ENCODE measurements around the gene ZBTB40. TPM values are rescaled to one million over a fixed set of nuclear protein-coding genes. Genes with fewer than 3 reads are reported as not detected.

ZBTB40 gene
- total RNA-seq, 1 donor from 2014 or later = 15.3 TPM

DNA sequence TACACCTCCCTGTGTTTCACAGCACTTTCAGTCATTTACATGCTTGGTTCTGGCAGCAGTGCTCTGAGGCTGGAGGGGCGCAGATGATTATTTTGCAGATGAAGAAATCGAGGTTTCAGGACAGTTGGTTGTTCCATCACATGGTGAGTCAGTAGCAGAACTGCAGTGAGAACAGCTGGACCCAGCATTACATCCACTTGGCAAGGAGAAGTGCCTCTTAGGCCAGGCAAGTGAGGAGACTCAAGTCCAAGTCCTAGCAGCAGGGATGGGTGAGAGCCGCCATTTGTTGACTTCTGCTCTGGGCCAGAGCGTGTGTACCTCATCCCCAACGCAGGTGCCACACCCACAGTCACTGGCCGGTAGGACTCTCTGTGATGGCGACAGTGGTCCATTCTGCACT, 84.9 kb downstream of the ZBTB40 start:
- no peaks in the 10 kb centered on the region for H3K36me3 ChIP-seq (ENCODE audit: insufficient read depth, low read length)
- no peak overlapping the region for H3K4me3 Mint-ChIP-seq (ENCODE audit: unreplicated experiment)
- peaks cover 5% of the 10 kb centered on the region for H3K4me1 Mint-ChIP-seq (ENCODE audit: low read depth, unreplicated experiment)
- peaks cover 11% of the 10 kb centered on the region for H3K36me3 Mint-ChIP-seq (ENCODE audit: low read depth, unreplicated experiment)
- no peak overlapping the region for H3K27ac Mint-ChIP-seq (ENCODE audit: unreplicated experiment)
- H2AFZ ChIP-seq (ENCODE audit: low read depth, low read length) = no peak overlapping the region
- no peaks in the 10 kb centered on the region for H3K4me1 ChIP-seq (ENCODE audit: insufficient read depth, low read length)
- TF ChIP-seq EZH2 (IDR thresholded peaks at IDR 0.05; ENCODE audit: insufficient read depth, low read length) = no peak
- TF ChIP-seq, protein P1, sequence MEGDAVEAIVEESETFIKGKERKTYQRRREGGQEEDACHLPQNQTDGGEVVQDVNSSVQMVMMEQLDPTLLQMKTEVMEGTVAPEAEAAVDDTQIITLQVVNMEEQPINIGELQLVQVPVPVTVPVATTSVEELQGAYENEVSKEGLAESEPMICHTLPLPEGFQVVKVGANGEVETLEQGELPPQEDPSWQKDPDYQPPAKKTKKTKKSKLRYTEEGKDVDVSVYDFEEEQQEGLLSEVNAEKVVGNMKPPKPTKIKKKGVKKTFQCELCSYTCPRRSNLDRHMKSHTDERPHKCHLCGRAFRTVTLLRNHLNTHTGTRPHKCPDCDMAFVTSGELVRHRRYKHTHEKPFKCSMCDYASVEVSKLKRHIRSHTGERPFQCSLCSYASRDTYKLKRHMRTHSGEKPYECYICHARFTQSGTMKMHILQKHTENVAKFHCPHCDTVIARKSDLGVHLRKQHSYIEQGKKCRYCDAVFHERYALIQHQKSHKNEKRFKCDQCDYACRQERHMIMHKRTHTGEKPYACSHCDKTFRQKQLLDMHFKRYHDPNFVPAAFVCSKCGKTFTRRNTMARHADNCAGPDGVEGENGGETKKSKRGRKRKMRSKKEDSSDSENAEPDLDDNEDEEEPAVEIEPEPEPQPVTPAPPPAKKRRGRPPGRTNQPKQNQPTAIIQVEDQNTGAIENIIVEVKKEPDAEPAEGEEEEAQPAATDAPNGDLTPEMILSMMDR (IDR thresholded peaks at IDR 0.05; ENCODE audit: insufficient read depth, low read depth, low read length) = no peak
- no peaks in the 10 kb centered on the region for H3K9me3 Mint-ChIP-seq (ENCODE audit: unreplicated experiment)
- H4K20me1 ChIP-seq (ENCODE audit: insufficient read depth, low read length) = no peaks in the 10 kb centered on the region
- no peak overlapping the region for H3K4me2 ChIP-seq (ENCODE audit: low read length)
- H3K79me2 ChIP-seq (ENCODE audit: insufficient read depth, low read length) = no peaks in the 10 kb centered on the region
- DNase-seq (ENCODE audit: low read depth) (no peak), FAIRE-seq (no peak)
- H3K9me3 ChIP-seq (ENCODE audit: insufficient read depth, low read depth, low read length) = no peaks in the 10 kb centered on the region
- no peak overlapping the region for H3K4me3 ChIP-seq (ENCODE audit: insufficient read depth, low read depth, low read length)
- no peak overlapping the region for H3K9ac ChIP-seq (ENCODE audit: low read length)
- no peak overlapping the region for H3K27ac ChIP-seq (ENCODE audit: low read depth, low read length)
- no peaks in the 10 kb centered on the region for H3K27me3 ChIP-seq (ENCODE audit: insufficient read depth, low read length)
- H3K27me3 Mint-ChIP-seq (ENCODE audit: low read depth, unreplicated experiment) = peaks cover 21% of the 10 kb centered on the region

DNA sequence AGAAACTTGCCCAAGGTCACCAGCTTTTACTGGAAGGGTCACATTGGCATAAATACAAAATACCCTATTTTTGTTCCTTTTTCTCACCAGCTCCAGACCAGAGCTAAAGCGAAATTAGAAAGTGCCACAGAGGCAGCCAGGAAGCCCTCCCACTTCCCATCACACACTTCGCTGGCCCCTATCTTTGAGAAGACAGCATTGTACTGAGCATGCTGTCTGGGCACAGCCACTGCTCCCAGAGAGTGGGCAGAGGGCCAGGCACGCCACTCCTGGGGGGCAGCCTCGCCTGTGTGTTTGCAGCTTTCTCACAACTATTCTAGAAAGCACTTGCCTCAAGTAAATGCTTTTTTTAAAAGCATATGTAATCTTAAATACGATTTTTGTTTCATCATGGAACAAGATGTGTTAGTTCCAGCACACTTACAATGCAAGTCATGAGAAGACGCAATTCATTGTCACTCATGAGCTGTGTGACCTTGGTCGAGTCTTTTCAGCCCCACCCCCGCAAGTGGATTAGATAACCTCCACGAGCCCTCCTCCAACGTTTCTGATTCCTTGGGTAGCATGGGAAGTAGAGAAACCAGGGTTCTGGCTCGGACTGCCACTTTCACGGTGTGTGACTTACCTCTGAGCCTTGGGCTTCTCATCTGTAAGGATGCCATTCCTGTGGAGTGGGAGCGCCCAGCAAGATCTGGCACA, 85.9 kb downstream of the ZBTB40 start:
- Histone ChIP-seq H3K4me2 (ENCODE audit: low read length) (no peak overlapping the region), H3K9me3 (ENCODE audit: insufficient read depth, low read depth, low read length) (no peaks in the 10 kb centered on the region), H3K9ac (ENCODE audit: low read length) (no peak overlapping the region), H3K27ac (ENCODE audit: low read depth, low read length) (no peak overlapping the region), H2AFZ (ENCODE audit: low read depth, low read length) (no peak overlapping the region), H3K36me3 (ENCODE audit: insufficient read depth, low read length) (no peaks in the 10 kb centered on the region), H3K27me3 (ENCODE audit: insufficient read depth, low read length) (no peaks in the 10 kb centered on the region), H4K20me1 (ENCODE audit: insufficient read depth, low read length) (no peaks in the 10 kb centered on the region), H3K4me1 (ENCODE audit: insufficient read depth, low read length) (no peaks in the 10 kb centered on the region), H3K79me2 (ENCODE audit: insufficient read depth, low read length) (no peaks in the 10 kb centered on the region), H3K4me3 (ENCODE audit: insufficient read depth, low read depth, low read length) (no peak overlapping the region)
- no peak overlapping the region for H3K4me3 Mint-ChIP-seq (ENCODE audit: unreplicated experiment)
- no peaks in the 10 kb centered on the region for H3K9me3 Mint-ChIP-seq (ENCODE audit: unreplicated experiment)
- no peak for DNase-seq (ENCODE audit: low read depth)
- H3K36me3 Mint-ChIP-seq (ENCODE audit: low read depth, unreplicated experiment) = peaks cover 10% of the 10 kb centered on the region
- TF ChIP-seq, protein P1 (IDR thresholded peaks at IDR 0.05; ENCODE audit: insufficient read depth, low read depth, low read length) = no peak
- TF ChIP-seq EZH2 (IDR thresholded peaks at IDR 0.05; ENCODE audit: insufficient read depth, low read length) = no peak
- FAIRE-seq = no peak
- no peak overlapping the region for H3K27ac Mint-ChIP-seq (ENCODE audit: unreplicated experiment)
- H3K4me1 Mint-ChIP-seq (ENCODE audit: low read depth, unreplicated experiment) = peaks cover 5% of the 10 kb centered on the region
- peaks cover 17% of the 10 kb centered on the region for H3K27me3 Mint-ChIP-seq (ENCODE audit: low read depth, unreplicated experiment)

DNA sequence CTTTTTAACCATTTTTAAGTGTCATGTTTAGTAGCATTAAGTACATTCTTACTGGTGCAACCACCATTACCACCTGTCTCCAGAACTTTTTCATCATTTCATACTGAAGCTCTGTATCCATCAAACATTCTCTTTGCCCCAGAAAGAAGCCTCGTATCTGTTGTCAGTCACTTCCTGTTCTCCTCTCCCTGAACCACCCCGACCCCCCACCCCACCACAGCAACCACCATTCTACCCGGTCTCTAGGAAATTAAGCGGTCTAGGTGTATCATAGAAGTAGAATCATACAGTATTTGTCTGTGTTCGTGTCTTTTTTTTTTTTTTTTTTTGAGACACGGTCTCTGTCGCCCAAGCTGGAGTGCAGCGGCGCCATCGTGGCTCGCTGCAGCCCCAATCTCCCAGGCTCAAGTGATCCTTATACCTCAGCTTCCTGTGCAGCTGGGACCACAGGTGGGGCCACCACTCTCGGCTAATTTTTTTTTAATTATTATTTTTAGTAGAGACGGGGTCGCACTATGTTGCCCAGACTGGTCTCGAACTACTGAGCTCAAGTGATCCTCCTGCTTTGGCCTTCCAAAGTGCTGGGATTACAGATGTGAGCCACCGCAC, 88.0 kb downstream of the ZBTB40 start:
- DNase-seq (ENCODE audit: low read depth) (no peak), FAIRE-seq (no peak)
- Mint-ChIP-seq H3K27ac (ENCODE audit: unreplicated experiment) (no peak overlapping the region), H3K36me3 (ENCODE audit: low read depth, unreplicated experiment) (peaks cover 5% of the 10 kb centered on the region), H3K27me3 (ENCODE audit: low read depth, unreplicated experiment) (peaks cover 32% of the 10 kb centered on the region), H3K9me3 (ENCODE audit: unreplicated experiment) (no peaks in the 10 kb centered on the region), H3K4me1 (ENCODE audit: low read depth, unreplicated experiment) (peaks cover 5% of the 10 kb centered on the region), H3K4me3 (ENCODE audit: unreplicated experiment) (no peak overlapping the region)
- no peaks in the 10 kb centered on the region for H3K79me2 ChIP-seq (ENCODE audit: insufficient read depth, low read length)
- no peak overlapping the region for H3K9ac ChIP-seq (ENCODE audit: low read length)
- H3K4me3 ChIP-seq (ENCODE audit: insufficient read depth, low read depth, low read length) = no peak overlapping the region
- no peak overlapping the region for H2AFZ ChIP-seq (ENCODE audit: low read depth, low read length)
- H4K20me1 ChIP-seq (ENCODE audit: insufficient read depth, low read length) = no peaks in the 10 kb centered on the region
- no peaks in the 10 kb centered on the region for H3K4me1 ChIP-seq (ENCODE audit: insufficient read depth, low read length)
- peaks cover under 1% of the 10 kb centered on the region for H3K27me3 ChIP-seq (ENCODE audit: insufficient read depth, low read length)
- no peak overlapping the region for H3K27ac ChIP-seq (ENCODE audit: low read depth, low read length)
- H3K4me2 ChIP-seq (ENCODE audit: low read length) = no peak overlapping the region
- TF ChIP-seq, protein P1 (IDR thresholded peaks at IDR 0.05; ENCODE audit: insufficient read depth, low read depth, low read length) = no peak
- no peak for TF ChIP-seq EZH2 (IDR thresholded peaks at IDR 0.05; ENCODE audit: insufficient read depth, low read length)
- no peaks in the 10 kb centered on the region for H3K9me3 ChIP-seq (ENCODE audit: insufficient read depth, low read depth, low read length)
- H3K36me3 ChIP-seq (ENCODE audit: insufficient read depth, low read length) = no peaks in the 10 kb centered on the region

Data from astrocyte (in vitro differentiated cells and primary cell).